Endothelial cell of coronary artery (primary cell): ENCODE data around the gene DR1. TPM values are rescaled to one million over a fixed set of nuclear protein-coding genes. Genes with fewer than 3 reads are reported as not detected.

Source experiments
- total RNA-seq: library from RNA; depleted of rRNA; stranded (reverse); fragments of >200 nt; gene quantifications from 2 replicates; pipeline ENCODE4 v1.2.3, GENCODE V29; 2014

The DR1 gene
- total RNA-seq, result 35.5 and 37.5 TPM in 2 replicates

DNA sequence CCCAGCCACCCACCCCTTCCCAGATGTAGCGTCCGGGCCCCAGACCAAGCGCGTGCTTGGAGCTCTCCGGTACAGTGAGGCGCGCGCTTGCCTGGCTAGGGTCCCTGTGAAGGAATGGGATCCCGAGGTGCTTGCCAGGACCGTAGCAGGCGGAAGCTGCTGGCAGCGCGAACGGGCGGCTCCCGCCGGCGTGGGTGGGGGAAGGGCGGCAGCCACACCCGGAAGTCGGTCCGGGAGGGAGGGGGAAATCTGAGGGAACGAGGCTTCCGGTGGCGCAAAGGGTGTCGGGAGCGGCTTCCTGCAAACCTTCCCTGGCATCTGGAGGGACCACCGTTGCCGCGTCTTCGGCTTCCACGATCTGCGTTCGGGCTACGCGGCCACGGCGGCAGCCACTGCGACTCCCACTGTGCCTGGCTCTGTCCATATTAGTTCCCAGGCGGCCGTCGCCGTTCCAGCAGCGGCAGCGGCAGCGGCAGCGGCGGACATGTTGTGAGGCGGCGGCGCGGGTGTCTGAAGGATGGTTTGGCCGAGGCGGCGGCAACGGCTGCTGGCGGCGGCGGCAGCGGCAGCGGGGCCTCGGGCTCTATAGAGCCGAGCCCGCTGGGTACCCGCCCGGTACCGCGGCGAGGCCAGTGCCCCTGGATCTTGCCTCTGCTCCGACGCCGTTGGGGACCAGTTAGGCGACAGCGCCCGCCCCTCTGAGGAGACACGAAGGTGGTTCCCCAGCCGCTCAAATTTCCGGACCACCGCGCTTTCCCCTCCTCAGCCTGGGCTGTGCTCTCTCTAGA, at the start of gene DR1:
TSS of gene DR1 (plus strand) at position 275 of the 788 bp plus-strand sequence. CDS start 739 bp downstream, outside the sequence.

Other genes starting within 250 kb of the DR1 start
- gene TMED5, start 165.5 kb upstream of the DR1 start, total RNA-seq, result 35.9 and 55.9 TPM in 2 replicates
- gene CCDC18, start 165.2 kb upstream of the DR1 start, total RNA-seq, result 8.2 and 12.0 TPM in 2 replicates
- 68.2 and 71.9 TPM in 2 replicates for gene FNBP1L, start 102.2 kb downstream of the DR1 start, total RNA-seq